Right kidney (tissue), 9 donors: Measurements from ENCODE around the gene ENOSF1.
"Not testable (repeated sequence)": the region's sequence is repeated elsewhere in the genome, so short reads cannot be mapped to it uniquely, and the experiment has no call there.

Source experiments
- DNase-seq: peaks from one replicate; pipeline ENCODE4 v3.0.0-alpha.2; 2016
- long read RNA-seq, 8 donors: transcript quantifications; one replicate each; lab custom pipeline, GENCODE V29; 2026

Gene ENOSF1, protein sequence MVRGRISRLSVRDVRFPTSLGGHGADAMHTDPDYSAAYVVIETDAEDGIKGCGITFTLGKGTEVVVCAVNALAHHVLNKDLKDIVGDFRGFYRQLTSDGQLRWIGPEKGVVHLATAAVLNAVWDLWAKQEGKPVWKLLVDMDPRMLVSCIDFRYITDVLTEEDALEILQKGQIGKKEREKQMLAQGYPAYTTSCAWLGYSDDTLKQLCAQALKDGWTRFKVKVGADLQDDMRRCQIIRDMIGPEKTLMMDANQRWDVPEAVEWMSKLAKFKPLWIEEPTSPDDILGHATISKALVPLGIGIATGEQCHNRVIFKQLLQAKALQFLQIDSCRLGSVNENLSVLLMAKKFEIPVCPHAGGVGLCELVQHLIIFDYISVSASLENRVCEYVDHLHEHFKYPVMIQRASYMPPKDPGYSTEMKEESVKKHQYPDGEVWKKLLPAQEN
- long read RNA-seq, donor 1, full-length matches to known transcripts = 10 of 22 reads
- long read RNA-seq, donor 1, partial matches to known transcripts = 12 of 22 reads
- long read RNA-seq, donor 1, other reads (novel, unspliced or antisense) = 0 of 22 reads
- long read RNA-seq, donor 2, partial matches to known transcripts = 7 of 62 reads
- long read RNA-seq, donor 2, other reads (novel, unspliced or antisense) = 52 of 62 reads
- long read RNA-seq, donor 3, partial matches to known transcripts = 0 of 6 reads
- long read RNA-seq, donor 3, other reads (novel, unspliced or antisense) = 0 of 6 reads
- long read RNA-seq, donor 4, transcript ENOSF1-214 (7 exons, 1,096 nt) = major isoform, 10 of 22 reads
- long read RNA-seq, donor 4, partial matches to known transcripts = 6 of 22 reads
- long read RNA-seq, donor 4, other reads (novel, unspliced or antisense) = 0 of 22 reads
- long read RNA-seq, donor 5, partial matches to known transcripts = 7 of 18 reads
- long read RNA-seq, donor 5, other reads (novel, unspliced or antisense) = 0 of 18 reads
- long read RNA-seq, donor 6, partial matches to known transcripts = 6 of 17 reads
- long read RNA-seq, donor 6, other reads (novel, unspliced or antisense) = 0 of 17 reads
- long read RNA-seq, donor 7 = 0 reads
- long read RNA-seq, donor 8, partial matches to known transcripts = 6 of 12 reads
- long read RNA-seq, donor 8, other reads (novel, unspliced or antisense) = 0 of 12 reads

DNA sequence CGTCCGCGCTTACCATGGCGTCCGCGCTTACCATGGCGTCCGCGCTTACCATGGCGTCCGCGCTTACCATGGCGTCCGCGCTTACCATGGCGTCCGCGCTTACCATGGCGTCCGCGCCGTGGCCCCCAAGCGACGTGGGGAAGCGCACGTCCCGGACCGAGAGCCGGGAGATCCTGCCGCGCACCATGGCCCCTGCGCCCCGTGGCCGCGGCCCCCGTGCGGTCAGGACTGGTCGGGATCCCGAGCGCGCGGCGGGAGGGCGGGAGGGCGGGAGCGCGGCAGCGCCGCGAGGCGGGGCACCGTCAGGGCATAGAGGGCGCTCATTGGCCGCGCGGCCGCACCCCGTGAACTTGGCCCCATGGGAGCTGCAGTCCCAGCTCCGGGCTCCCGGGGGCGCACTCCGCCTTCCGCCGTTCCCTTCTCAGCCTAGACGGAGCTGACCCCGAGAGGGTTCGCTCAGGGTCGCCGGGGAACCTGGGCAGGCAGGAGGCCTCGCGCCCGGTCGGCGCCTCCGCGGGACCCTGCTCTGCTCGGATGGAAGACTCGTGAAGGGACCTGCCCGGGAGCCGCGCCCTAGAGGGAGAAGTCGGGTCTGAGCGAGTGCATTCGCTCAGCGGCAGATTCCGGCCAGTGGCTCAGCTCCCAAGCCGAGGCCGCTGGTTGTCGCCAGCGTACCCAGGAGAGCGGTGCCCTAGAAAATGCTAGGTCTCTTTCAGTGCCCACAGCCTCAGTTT lies at the start of gene ENOSF1:
ENOSF1 (minus strand) TSS at position 230 of the 734 bp plus-strand sequence; CDS start at position 187, 43 bp downstream.
- peak; percentile 84 for DNase-seq

DNA sequence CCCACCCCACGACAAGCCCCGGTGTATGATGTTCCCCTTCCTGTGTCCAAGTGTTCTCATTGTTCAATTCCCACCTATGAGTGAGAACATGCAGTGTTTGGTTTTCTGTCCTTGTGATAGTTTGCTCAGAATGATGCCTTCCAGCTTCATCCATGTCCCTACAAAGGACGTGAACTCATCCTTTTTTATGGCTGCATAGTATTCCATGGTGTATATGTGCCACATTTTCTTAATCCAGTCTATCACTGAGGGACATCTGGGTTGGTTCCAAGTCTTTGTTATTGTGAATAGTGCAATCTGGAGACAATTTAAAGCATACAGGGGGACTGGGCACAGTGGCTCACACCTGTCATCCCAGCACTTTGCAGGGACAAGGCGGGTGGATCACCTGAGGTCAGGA lies 47.4 kb upstream of the ENOSF1 start:
- DNase-seq = not testable (repeated sequence)

DNA sequence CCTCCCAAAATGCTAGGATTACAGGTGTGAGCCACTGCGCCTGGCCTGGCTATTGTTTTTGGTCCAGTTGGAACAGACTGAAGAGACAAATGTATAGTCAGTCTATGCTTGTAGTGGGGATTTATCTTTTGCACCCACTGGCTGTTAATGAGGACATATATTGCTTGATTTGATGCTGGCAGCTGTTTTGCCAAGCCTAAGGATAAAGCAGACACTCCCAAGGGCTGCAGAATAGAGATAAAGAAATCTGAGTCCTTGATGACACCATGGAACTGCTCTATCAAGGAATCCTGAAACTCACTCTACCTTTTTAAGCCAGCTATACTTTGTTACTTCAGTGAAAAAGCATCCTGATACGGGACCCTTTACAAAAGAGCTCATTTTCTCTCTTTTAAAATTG lies 43.1 kb upstream of the ENOSF1 start:
- DNase-seq = no peak

DNA sequence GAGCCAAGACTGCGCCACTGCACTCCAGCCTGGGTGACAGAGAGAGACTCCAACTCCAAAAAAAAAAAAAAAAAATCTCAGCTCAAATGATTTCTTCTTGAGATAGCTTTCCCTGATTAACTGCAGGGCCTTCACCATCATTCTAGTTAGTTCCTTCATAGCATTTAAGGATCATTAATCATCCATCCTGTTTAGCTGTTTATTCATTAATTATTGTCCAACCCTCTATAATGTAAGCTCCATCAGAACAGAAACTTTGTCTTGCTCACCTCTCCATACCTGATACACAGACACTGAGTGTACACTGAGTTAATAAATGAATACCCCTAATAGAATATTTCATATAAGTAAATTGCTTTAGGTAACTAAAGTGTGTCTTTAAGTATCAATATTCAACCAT lies 42.2 kb upstream of the ENOSF1 start:
- no peak for DNase-seq

DNA sequence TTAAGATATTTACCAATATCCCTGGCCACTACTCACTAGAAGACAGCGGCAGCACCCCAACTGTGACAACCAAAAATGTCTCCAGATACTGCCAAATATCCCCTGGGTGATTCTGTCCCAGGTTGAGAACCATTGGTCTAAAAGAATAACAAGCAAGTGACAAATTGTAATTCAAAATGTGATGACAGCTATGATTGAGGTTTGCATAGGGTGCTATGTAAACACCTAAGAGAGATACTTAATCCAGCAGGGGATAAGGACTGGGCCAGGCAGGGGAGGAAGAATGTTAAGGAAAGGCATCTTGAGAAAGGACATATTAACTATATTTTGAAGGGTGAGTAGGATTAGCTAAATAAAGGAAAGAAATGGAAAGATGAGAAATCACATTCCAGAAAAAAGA lies 38.0 kb upstream of the ENOSF1 start:
- no peak for DNase-seq

DNA sequence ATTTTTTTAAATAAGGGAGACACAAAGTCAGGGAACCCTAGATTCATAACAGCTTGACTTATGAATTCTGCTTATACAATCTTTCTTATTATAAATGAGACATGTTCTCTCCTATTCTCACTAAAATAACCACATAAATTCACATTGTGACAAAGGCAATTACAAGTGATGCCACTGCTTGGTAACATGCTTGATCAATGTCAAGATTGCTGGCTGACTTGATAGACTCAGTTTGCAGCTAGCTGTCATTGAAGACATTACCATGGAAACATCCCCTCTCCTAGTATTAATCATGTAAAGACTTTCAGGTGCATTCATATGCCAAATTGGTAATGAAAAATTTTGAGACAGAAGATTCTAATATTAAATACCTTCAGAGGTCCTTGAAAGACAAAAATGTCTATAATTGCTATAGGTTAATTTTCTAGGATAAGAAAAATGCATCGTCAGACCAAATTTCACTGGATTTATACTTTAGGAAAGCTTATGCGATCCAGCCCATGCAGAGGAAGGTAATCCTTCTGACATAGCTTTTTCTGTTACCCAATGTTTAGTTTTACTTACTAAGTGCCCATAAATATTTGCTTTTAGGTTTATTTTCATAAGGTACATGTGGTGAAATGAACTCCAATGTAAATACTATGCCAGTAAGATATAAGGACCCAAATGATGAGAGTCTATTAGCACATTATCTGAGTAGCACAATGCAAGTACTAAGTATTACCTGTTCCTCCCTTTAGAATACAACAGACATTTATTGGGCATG lies 32.6 kb upstream of the ENOSF1 start:
- no peak for DNase-seq

DNA sequence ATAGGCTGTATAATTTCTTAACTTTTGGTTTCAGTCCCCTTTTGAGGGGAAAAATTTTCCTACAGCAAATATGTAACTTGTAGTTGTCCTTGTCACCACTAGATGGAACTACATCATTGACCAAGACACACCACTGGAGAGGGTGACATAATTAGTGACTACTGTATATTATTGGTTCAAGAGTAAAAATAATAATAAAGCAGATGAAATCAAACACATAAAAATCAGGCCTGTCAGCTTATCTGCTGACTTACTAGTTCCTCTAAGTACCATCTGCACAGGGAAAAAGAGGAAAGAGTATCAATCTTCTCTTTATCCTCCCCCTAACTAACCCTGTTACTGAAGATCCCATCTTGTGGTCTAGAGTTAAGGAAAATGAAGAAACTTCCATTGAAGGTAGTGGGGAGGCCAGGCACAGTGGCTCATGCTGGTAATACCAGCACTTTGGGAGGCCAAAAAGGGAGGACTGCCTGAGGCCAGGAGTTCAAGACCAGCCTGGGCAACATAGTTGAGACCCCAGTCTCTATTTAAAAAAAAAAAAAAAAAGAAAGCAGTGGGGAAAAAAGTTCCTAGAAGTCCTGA lies 29.6 kb upstream of the ENOSF1 start:
- peak; percentile 10 for DNase-seq

DNA sequence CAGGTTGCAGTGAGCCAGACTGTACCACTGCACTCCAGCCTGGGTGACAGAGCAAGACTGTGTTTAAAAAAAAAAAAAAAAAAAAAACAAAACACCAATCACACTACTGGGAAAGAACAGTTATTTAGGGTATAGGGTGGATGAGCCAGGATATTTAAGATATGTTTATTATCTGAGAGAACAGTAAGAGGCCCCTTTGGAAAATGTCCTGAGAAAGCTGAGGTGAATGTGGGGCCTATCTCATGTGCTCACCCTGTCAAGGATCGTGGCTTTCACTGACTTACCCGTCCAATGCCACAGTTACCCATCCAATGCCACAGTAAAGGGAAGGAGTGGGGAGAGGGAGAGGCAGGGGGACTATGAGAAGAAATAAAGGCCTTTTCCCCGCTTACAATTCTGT lies 19.9 kb upstream of the ENOSF1 start:
- no peak for DNase-seq

DNA sequence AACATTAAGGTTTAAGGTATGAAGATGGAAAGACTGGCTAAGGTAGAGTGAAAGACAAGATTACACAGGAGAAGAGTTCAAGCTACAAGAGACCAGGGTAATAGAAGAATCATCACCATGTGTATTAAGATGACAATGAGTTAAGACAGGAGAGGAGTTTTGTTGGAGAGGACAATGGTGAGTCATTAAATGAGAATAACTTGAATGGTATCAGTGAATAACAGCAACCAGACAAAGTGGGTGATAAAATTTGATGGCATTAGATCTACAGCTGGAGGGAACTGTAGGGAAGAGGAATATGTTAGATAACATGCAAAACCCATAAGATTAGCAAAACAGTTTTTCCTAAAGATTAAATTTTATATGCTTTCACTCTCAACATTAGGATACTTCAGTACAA lies 18.8 kb upstream of the ENOSF1 start:
- DNase-seq = no peak

DNA sequence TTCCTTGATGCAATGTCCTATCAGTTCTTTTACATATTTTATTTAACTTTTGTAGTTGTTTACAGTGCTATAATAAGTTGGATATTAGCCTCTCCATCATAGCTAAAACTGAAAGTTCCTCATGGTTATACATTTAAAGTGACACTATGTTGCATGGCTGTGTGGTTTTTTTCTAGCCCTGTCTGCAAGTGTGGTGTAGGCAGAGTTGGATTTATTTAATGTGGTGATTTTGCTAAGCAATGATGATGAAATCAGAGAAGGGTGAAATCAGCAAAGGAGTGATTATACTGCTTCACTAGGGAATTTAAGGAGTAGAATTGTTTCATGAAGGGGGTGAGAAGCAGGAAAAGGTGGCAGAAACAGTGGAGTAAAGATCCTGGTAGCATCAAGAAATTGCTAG lies 18.3 kb upstream of the ENOSF1 start:
- no peak for DNase-seq

DNA sequence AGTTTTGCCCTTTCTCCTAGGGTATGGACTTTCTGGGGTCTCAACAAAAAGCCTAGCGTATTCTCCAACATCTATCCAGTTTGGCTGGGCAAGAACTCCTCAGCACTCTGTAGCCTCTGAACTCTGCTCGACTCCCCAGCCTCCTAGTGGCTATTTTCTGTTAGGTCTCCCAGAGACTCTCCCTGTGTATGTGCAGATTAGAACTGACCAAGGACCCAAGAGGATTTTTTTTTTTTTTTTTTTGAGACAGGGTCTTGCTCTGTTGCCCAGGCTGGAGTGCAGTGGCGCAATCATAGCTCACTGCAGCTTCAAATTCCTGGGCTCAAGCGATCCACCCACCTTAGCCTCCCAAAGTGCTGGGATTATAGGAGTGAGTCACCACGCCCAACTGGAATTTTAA lies 17.7 kb upstream of the ENOSF1 start:
- DNase-seq = not testable (repeated sequence)

DNA sequence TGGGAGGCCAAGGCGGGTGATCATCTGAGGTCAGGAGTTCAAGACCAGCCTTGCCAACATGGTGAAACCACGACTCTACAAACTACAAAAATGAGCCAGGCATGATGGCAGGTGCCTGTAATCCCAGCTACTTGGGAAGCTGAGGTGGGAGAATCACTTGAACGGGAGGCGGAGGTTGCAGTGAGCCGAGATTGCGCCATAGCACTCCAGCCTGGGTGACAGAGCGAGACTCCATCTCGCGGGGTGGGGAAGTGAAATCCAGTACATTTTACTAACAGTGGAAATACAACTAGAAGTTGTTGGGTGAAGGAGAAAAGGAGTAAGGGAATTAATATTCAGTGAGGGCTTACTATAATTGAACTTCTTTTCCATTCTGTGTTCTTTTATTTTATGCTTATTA lies 13.2 kb upstream of the ENOSF1 start:
- no peak for DNase-seq

DNA sequence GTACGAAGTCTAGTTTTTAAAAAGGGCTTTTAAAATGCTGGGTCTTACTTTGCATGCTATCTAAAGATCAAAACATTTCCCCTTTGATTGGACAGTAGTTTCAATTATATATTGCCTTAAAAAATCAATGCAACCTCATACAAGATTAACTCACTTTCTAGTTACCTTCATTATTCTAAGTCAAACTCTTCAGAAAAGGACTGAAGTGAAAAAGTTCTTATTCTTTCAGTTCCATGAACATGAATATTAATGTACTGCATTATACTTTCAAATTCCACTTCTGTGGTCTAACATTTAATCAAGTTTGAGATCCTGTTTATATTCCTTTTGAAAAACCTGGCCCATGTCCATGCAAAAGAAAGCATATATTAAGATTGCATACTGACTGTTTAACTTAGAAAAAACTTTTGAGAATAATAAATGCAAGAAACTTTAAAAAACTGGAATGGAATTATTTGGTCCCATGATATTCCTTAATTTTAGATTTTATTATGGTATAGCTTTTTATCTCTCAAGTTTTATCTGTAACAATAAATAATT lies 11.2 kb upstream of the ENOSF1 start:
- DNase-seq = no peak

DNA sequence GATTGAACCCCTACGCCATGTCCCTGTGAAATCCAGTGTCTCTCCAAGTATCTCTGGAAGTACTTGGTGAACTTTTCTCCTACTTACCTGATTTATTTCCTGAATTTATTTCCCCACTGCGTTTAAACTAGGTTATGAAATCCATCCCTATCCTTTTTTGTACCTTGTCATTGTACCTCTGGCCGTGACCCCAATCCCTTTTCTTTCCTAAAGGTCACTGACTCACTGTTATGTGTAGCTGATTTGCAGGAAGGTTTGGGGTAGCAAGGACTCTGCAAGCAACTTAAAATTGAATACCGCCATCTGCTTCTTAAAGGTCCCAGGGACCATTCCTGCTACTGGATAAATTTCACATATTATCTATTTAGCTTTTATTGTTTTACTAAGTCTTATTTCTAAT lies 4.6 kb upstream of the ENOSF1 start:
- no peak for DNase-seq

DNA sequence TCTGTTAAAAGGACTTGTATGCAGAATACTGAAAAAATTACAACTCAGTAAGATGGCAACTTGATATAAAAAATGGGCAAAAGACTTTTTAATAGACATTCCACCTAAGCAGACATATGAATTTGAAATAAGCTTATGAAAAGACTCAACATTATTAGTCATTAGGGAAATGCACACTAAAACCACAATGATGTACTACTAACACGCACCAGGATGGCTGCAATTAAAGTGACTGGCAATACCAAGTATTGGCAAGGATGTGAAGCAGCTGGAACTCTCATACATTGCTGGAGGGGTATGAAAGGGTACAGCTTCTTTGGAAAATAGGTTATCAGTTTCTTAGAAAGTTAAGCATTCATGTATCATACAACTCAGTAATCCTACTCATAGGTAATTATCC lies 3.2 kb upstream of the ENOSF1 start:
- DNase-seq = no peak

DNA sequence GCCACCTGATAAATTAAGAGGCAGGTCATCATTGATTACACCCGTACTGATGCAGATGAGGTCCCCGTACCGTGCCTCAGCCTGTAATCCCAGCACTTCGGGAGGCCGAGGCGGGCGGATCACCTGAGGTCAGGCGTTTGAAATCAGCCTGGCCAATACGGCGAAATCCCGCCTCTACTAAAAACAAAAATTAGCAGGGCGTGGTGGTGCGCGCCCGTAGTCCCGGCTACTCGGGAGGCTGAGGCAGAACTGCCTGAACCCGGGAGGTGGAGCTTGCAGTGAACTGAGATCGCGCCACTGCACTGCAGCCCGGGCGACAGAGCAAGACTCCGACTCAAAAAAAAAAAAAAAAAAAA lies 683 bp upstream of the ENOSF1 start:
- no peak for DNase-seq

DNA sequence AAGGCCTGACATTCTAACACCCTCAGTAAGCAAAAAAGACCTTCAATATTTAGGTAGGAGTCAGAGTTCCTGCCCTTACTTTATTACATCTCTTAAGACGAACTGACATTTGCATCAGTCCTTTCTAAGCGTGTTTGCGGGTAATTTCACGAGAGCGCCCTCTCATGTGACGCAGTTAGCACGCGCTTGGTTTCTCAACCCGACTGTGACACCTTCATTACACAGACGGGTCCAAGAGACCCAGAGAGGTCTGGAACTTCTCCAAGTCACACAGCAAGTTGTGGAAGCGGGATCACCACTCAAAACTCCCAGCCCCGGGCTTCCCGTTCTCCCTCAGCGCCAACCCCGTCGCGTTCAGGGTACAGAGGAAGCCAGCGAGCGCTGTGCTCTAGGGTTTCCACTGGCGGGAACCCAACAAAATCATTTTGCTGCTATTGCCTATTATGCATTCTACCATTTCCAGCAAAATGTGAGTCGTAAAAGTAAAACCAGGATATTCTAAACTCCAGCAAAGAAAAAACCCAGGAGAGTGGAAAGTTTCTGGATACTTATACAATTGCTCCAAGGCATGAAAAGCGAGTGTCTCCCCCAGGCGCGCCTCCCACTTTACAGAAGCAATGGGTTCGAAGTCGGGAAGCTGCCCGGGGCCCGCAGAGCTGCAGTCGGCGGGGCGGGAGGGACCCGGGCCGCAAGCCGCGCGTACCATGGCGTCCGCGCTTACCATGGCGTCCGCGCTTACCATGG lies 601 bp downstream of the ENOSF1 start:
- peak; percentile 71 for DNase-seq

DNA sequence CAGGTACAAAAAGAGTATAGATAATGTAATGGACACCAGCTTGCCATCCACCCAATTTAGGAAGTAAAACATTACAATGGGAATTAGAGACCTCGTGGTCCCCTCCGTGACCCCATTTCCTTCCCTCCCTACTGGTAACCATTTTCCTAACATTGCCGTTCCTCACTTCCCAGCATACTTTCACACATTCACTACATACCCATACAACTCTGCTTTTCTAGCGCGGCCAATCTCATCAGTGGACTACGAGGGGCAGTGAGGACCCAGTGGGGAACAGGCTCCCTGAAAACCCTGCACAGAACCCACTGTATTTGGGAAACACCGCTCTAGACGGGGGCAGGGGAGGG lies 1.1 kb downstream of the ENOSF1 start:
- peak; percentile 59 for DNase-seq

DNA sequence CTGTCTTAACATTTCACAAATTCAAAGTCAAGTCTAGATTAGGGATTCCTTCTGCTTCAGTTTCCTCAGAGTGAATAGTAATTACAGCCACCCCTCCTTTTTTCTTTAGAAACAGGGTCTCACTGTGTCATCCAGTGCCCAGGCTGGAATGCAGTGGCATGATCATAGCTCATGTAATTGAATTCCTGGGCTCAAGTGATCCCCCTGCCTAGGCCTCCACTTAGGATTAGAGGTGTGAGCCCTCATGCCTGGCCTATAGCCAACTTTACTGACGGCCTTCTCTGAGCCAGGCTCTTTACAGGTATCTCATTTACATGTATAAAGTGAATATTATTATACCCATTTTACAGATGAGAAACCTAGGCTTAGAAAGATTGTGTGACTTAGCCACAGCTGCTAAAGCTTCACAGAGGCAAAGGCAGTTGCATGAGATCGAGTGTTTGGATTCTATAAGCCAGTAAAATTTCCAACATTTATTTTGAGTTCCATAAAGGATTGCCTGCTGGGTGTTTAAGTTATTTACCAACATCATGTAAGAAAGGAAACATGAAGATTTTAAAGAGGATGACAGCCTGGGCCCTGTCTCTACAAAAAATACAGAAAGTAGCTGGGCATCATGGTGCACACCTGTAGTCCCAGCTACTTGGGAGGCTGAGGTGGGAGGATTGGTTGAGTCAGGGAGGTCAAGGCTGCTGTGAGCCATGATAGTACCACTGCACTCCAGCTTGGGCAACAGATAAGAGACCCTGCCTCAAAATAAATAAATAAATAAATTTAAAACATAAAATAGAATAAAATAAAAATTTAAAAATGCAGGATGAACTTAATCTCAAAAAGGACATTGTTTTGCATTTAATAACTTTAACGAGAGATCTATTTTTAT lies 1.8 kb downstream of the ENOSF1 start:
- DNase-seq = no peak
